GM23338 (cell line): ENCODE results near the gene RIMS3. TPM values are rescaled to one million over a fixed set of nuclear protein-coding genes. Genes with fewer than 3 reads are reported as not detected.

ENCODE experiments used
- ATAC-seq: fragments of 200-7000 bp; cut with Tn5 transposase; 3 replicates; pipeline ENCODE4 v1.9.1; 2020
- DNase-seq: peaks from one replicate; pipeline ENCODE4 v3.0.0-alpha.2; 2015; ENCODE audit warnings: low spot score
- H2AFZ ChIP-seq: fragments of 200-600 bp; sonication (generic); 2 replicates; pipeline ENCODE4 v1.8.0; 2016; ENCODE audit warnings: antibody characterized with exemption, mild to moderate bottlenecking, moderate library complexity
- H3F3A ChIP-seq: fragments of 200-600 bp; sonication (generic); replicated peaks from 2 replicates; pipeline ENCODE4 v1.8.0; 2017; ENCODE audit warnings: antibody characterized with exemption, mixed run types, low read depth
- H3K27ac ChIP-seq: fragments of 200-600 bp; sonication (generic); 2 replicates; pipeline ENCODE4 v1.6.1; 2016; ENCODE audit warnings: low read depth
- H3K27me3 ChIP-seq: fragments of 200-600 bp; sonication (generic); 2 replicates; pipeline ENCODE4 v1.8.0; 2016; ENCODE audit warnings: mild to moderate bottlenecking, mixed run types, moderate library complexity; ENCODE audit not compliant: insufficient read depth
- H3K36me3 ChIP-seq: fragments of 200-600 bp; sonication (generic); 2 replicates; pipeline ENCODE4 v1.8.0; 2016; ENCODE audit warnings: mild to moderate bottlenecking; ENCODE audit not compliant: insufficient read depth
- H3K4me1 ChIP-seq: fragments of 200-600 bp; sonication (generic); 2 replicates; pipeline ENCODE4 v1.8.0; 2016; ENCODE audit warnings: mild to moderate bottlenecking, moderate library complexity; ENCODE audit not compliant: insufficient read depth
- H3K4me2 ChIP-seq: fragments of 200-600 bp; sonication (generic); 2 replicates; pipeline ENCODE4 v1.7.1; 2017; ENCODE audit warnings: mixed run types
- H3K4me3 ChIP-seq: fragments of 200-600 bp; sonication (generic); 2 replicates; pipeline ENCODE4 v1.6.1; 2016; ENCODE audit warnings: mixed run types
- H3K79me2 ChIP-seq: fragments of 200-600 bp; sonication (generic); replicated peaks from 2 replicates; pipeline ENCODE4 v1.8.0; 2017; ENCODE audit warnings: mild to moderate bottlenecking; ENCODE audit not compliant: insufficient read depth
- H3K9me2 ChIP-seq: fragments of 200-600 bp; sonication (generic); 2 replicates; pipeline ENCODE4 v1.8.0; 2017; ENCODE audit not compliant: insufficient read depth
- H4K20me1 ChIP-seq: fragments of 200-600 bp; sonication (generic); replicated peaks from 2 replicates; pipeline ENCODE4 v1.8.0; 2017; ENCODE audit warnings: mild to moderate bottlenecking; ENCODE audit not compliant: insufficient read depth
- H3K27ac Mint-ChIP-seq: 2 replicates; pipeline ENCODE4 v1.8.0; 2020; ENCODE audit warnings: inconsistent platforms, mild to moderate bottlenecking, moderate library complexity, mixed read lengths
- H3K27me3 Mint-ChIP-seq: 3 replicates; pipeline ENCODE4 v1.8.0; 2022; ENCODE audit warnings: low read depth, mild to moderate bottlenecking, moderate library complexity, mixed read lengths, inconsistent platforms; ENCODE audit not compliant: insufficient read depth, poor library complexity
- H3K36me3 Mint-ChIP-seq: 3 replicates; pipeline ENCODE4 v1.8.0; 2021; ENCODE audit warnings: low read depth, mild to moderate bottlenecking, inconsistent platforms, moderate library complexity, mixed read lengths
- H3K4me1 Mint-ChIP-seq: 3 replicates; pipeline ENCODE4 v1.8.0; 2020; ENCODE audit warnings: mild to moderate bottlenecking, inconsistent platforms, mixed read lengths
- H3K4me3 Mint-ChIP-seq: 3 replicates; pipeline ENCODE4 v1.8.0; 2021; ENCODE audit warnings: moderate library complexity, mild to moderate bottlenecking, inconsistent platforms, mixed read lengths
- H3K9me3 Mint-ChIP-seq: 3 replicates; pipeline ENCODE4 v1.8.0; 2020; ENCODE audit warnings: moderate library complexity, mild to moderate bottlenecking, inconsistent platforms, mixed read lengths
- CTCF ChIP-seq, 2 experiments: fragments of 200-600 bp in 1 of 2; sonication (generic) in 1 of 2; conservative IDR thresholded peaks; 2 replicates each; pipeline versions ENCODE4 v1.5.1 to v1.6.1; 2016 to 2017; ENCODE audit warnings: antibody characterized with exemption in 2 of 2, low read depth in 2 of 2, mild to moderate bottlenecking in 2 of 2, moderate library complexity in 1 of 2
- ETS1 ChIP-seq: IDR thresholded peaks from 2 replicates; pipeline ENCODE4 v1.6.1; 2016; ENCODE audit warnings: antibody characterized with exemption
- EZH2 ChIP-seq: fragments of 200-600 bp; sonication (generic); IDR thresholded peaks from one replicate; pipeline ENCODE4 v1.8.0; 2017; ENCODE audit warnings: antibody characterized with exemption, mild to moderate bottlenecking, low read depth; ENCODE audit not compliant: unreplicated experiment
- JUNB ChIP-seq: IDR thresholded peaks from one replicate; pipeline ENCODE4 v1.6.1; 2016; ENCODE audit warnings: antibody characterized with exemption; ENCODE audit not compliant: unreplicated experiment
- NANOG ChIP-seq: IDR thresholded peaks from 2 replicates; pipeline ENCODE4 v1.6.1; 2016; ENCODE audit warnings: antibody characterized with exemption, borderline replicate concordance
- POLR2AphosphoS5 ChIP-seq: IDR thresholded peaks from 2 replicates; pipeline ENCODE4 v1.6.1; 2016; ENCODE audit warnings: antibody characterized with exemption, low read depth
- STAT1 ChIP-seq: IDR thresholded peaks from one replicate; pipeline ENCODE4 v1.6.1; 2016; ENCODE audit warnings: antibody characterized with exemption; ENCODE audit not compliant: unreplicated experiment
- ZNF114 ChIP-seq: fragments of 250-450 bp; sonication (Bioruptor Pico); IDR thresholded peaks from 2 replicates; pipeline ENCODE4 v1.5.0; 2020; ENCODE audit warnings: mild to moderate bottlenecking, moderate library complexity
- polyA plus RNA-seq: library from polyadenylated mRNA; unstranded; fragments of >200 nt; fragmentation: Nextera tagmentation; extraction: Ambion mirVana; gene quantifications from 2 replicates; pipeline ENCODE4 v1.2.1, GENCODE V29; 2016
- total RNA-seq: library from RNA; depleted of rRNA; stranded (reverse); fragments of >200 nt; shearing (Covaris generic); gene quantifications from 2 replicates; pipeline ENCODE4 v1.2.3, GENCODE V29; 2014
- TF ChIP-seq, protein P1 (sequence below): fragments of 250-450 bp; sonication (Bioruptor Pico); IDR thresholded peaks from 2 replicates; pipeline ENCODE4 v1.5.0; 2020; ENCODE audit warnings: mild to moderate bottlenecking, moderate library complexity

RIMS3 gene
- total and polyA plus RNA-seq, 2 experiments from 2014 or later = 8.7 to 27.2 TPM

DNA sequence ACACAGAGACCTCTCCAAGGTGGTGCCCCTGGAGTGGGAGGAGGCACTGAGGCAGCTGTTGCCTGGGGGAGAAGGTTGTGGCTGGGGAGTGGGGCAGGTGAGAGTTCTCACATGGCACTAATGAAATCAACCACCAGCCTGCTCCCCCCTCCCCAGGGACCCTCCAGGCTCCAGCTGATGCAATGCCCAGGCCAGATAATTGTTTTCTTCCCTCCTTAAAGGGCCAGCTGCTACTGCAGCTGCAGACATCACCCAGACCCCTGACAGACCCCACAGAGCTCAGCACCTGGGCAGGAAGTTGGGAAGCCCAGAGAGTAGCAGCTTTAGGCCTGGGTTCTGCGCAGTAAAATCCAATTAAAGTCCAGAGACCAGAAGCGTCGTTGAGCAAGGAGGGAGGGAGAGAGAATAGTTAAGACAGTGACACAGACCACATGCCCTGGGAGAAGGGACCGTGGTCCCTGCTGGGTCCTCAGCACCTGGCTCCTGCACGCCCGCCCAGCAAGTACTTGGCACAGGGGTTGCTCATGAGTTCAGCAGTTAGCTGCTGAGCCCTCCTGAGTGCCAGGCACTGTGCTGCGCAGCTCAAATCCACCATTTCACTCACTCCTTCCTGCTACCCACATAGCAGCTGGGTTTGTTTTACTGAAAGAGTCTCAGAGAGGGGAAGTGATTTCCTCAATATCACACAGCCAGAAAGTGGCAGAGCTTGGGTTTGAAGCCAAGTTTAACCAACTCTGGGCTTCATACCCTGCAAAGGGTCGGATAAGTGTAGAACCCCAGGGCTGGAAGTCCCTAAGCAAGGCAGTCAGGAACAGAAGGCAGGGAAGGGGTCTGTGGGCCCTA is 1.9 kb downstream of the RIMS3 start:
- no peaks in the 10 kb centered on the region for H3K9me2 ChIP-seq
- Mint-ChIP-seq H3K27me3 (peaks cover 13% of the 10 kb centered on the region), H3K27ac (peak overlapping the region; percentile 85), H3K9me3 (no peaks in the 10 kb centered on the region), H3K4me3 (peak overlapping the region; percentile 57), H3K4me1 (peaks cover 33% of the 10 kb centered on the region), H3K36me3 (no peaks in the 10 kb centered on the region)
- no peaks in the 10 kb centered on the region for H4K20me1 ChIP-seq
- no peaks in the 10 kb centered on the region for H3K36me3 ChIP-seq
- no peaks in the 10 kb centered on the region for H3K79me2 ChIP-seq
- H3K4me1 ChIP-seq = peaks cover 31% of the 10 kb centered on the region
- H3K4me3 ChIP-seq = no peak overlapping the region
- H2AFZ ChIP-seq = no peak overlapping the region
- H3K27ac ChIP-seq = no peak overlapping the region
- DNase-seq = no peak
- no peaks in the 10 kb centered on the region for H3K27me3 ChIP-seq
- H3F3A ChIP-seq = no peaks in the 10 kb centered on the region
- no peak for TF ChIP-seq EZH2
- TF ChIP-seq ETS1 = no peak
- TF ChIP-seq JUNB = no peak
- TF ChIP-seq STAT1 = no peak
- TF ChIP-seq NANOG = no peak
- ATAC-seq = no peak
- H3K4me2 ChIP-seq = peak overlapping the region; percentile 55

GRCh38 chr1:40662864-40663263 is 2.6 kb downstream of the RIMS3 start:
- Mint-ChIP-seq H3K4me1 (peaks cover 34% of the 10 kb centered on the region), H3K4me3 (peak overlapping the region; percentile 57), H3K27me3 (peaks cover 11% of the 10 kb centered on the region), H3K36me3 (peaks cover 4% of the 10 kb centered on the region; the same call in 1 of the 3 replicates), H3K9me3 (no peaks in the 10 kb centered on the region), H3K27ac (peak overlapping the region; percentile 85)
- DNase-seq (no peak), ATAC-seq (no peak)
- Histone ChIP-seq H3K9me2 (no peaks in the 10 kb centered on the region), H3K36me3 (no peaks in the 10 kb centered on the region), H3F3A (no peaks in the 10 kb centered on the region), H4K20me1 (no peaks in the 10 kb centered on the region), H3K4me3 (no peak overlapping the region), H3K79me2 (no peaks in the 10 kb centered on the region), H2AFZ (no peak overlapping the region), H3K27me3 (no peaks in the 10 kb centered on the region), H3K27ac (no peak overlapping the region), H3K4me2 (peak overlapping the region; percentile 55; the same call in 1 of the 2 replicates), H3K4me1 (peaks cover 31% of the 10 kb centered on the region)
- TF ChIP-seq ZNF114 (CRISPR knock-in tag) = no peak
- TF ChIP-seq, protein P1, sequence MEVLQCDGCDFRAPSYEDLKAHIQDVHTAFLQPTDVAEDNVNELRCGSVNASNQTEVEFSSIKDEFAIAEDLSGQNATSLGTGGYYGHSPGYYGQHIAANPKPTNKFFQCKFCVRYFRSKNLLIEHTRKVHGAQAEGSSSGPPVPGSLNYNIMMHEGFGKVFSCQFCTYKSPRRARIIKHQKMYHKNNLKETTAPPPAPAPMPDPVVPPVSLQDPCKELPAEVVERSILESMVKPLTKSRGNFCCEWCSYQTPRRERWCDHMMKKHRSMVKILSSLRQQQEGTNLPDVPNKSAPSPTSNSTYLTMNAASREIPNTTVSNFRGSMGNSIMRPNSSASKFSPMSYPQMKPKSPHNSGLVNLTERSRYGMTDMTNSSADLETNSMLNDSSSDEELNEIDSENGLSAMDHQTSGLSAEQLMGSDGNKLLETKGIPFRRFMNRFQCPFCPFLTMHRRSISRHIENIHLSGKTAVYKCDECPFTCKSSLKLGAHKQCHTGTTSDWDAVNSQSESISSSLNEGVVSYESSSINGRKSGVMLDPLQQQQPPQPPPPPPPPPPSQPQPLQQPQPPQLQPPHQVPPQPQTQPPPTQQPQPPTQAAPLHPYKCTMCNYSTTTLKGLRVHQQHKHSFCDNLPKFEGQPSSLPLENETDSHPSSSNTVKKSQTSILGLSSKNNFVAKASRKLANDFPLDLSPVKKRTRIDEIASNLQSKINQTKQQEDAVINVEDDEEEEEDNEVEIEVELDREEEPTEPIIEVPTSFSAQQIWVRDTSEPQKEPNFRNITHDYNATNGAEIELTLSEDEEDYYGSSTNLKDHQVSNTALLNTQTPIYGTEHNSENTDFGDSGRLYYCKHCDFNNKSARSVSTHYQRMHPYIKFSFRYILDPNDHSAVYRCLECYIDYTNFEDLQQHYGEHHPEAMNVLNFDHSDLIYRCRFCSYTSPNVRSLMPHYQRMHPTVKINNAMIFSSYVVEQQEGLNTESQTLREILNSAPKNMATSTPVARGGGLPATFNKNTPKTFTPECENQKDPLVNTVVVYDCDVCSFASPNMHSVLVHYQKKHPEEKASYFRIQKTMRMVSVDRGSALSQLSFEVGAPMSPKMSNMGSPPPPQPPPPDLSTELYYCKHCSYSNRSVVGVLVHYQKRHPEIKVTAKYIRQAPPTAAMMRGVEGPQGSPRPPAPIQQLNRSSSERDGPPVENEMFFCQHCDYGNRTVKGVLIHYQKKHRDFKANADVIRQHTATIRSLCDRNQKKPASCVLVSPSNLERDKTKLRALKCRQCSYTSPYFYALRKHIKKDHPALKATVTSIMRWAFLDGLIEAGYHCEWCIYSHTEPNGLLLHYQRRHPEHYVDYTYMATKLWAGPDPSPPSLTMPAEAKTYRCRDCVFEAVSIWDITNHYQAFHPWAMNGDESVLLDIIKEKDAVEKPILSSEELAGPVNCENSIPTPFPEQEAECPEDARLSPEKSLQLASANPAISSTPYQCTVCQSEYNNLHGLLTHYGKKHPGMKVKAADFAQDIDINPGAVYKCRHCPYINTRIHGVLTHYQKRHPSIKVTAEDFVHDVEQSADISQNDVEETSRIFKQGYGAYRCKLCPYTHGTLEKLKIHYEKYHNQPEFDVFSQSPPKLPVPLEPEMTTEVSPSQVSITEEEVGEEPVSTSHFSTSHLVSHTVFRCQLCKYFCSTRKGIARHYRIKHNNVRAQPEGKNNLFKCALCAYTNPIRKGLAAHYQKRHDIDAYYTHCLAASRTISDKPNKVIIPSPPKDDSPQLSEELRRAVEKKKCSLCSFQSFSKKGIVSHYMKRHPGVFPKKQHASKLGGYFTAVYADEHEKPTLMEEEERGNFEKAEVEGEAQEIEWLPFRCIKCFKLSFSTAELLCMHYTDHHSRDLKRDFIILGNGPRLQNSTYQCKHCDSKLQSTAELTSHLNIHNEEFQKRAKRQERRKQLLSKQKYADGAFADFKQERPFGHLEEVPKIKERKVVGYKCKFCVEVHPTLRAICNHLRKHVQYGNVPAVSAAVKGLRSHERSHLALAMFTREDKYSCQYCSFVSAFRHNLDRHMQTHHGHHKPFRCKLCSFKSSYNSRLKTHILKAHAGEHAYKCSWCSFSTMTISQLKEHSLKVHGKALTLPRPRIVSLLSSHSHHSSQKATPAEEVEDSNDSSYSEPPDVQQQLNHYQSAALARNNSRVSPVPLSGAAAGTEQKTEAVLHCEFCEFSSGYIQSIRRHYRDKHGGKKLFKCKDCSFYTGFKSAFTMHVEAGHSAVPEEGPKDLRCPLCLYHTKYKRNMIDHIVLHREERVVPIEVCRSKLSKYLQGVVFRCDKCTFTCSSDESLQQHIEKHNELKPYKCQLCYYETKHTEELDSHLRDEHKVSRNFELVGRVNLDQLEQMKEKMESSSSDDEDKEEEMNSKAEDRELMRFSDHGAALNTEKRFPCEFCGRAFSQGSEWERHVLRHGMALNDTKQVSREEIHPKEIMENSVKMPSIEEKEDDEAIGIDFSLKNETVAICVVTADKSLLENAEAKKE (CRISPR knock-in tag) = no peak
- TF ChIP-seq EZH2 = no peak
- TF ChIP-seq POLR2AphosphoS5 = no peak
- no peak for TF ChIP-seq CTCF (conservative IDR thresholded peaks at IDR 0.05; ENCODE audit: low read depth in 2 of 2)
